ENCODE data around the gene FAM184B.

DNA sequence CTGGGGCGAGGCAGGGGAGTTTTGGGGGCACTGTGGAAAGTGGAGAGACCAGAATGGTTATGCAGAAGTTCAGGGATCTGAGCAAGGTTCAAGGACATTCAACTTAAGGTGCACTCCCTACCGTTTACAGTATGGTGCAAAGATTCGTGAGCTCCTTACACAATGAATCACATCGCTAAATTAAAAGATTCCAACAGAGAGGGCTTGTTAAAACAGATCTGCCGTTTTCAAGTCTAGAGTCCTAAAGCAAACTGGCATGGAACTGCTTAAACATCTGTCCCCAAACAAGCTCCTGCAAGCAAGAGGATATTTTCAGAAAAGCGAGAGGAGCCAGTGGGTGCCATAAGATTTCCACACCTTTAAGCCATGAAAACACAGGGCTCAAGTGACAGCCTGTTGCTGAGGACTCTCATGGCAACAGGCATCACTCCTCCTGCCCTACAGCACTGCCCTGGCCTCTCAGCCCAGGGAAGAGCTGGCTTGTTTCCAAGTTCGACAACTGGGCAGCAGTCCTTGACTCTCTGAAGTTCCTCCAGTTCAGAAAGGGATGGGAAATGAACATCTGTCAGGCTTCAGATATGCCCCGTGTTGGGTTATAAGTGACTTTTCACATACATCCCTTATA lies 10.0 kb downstream of the FAM184B start:
- TF ChIP-seq, protein P1, sequence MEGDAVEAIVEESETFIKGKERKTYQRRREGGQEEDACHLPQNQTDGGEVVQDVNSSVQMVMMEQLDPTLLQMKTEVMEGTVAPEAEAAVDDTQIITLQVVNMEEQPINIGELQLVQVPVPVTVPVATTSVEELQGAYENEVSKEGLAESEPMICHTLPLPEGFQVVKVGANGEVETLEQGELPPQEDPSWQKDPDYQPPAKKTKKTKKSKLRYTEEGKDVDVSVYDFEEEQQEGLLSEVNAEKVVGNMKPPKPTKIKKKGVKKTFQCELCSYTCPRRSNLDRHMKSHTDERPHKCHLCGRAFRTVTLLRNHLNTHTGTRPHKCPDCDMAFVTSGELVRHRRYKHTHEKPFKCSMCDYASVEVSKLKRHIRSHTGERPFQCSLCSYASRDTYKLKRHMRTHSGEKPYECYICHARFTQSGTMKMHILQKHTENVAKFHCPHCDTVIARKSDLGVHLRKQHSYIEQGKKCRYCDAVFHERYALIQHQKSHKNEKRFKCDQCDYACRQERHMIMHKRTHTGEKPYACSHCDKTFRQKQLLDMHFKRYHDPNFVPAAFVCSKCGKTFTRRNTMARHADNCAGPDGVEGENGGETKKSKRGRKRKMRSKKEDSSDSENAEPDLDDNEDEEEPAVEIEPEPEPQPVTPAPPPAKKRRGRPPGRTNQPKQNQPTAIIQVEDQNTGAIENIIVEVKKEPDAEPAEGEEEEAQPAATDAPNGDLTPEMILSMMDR (conservative IDR thresholded peaks at IDR 0.05; ENCODE audit: low read depth, low read length), result no peak
- no peak for TF ChIP-seq EZH2 (IDR thresholded peaks at IDR 0.05; ENCODE audit: low read length, unreplicated experiment)
